ENCODE results near the gene PLCL1.
A peak's percentile ranks its signal among the peaks of the same experiment; 100 is the strongest.

DNA sequence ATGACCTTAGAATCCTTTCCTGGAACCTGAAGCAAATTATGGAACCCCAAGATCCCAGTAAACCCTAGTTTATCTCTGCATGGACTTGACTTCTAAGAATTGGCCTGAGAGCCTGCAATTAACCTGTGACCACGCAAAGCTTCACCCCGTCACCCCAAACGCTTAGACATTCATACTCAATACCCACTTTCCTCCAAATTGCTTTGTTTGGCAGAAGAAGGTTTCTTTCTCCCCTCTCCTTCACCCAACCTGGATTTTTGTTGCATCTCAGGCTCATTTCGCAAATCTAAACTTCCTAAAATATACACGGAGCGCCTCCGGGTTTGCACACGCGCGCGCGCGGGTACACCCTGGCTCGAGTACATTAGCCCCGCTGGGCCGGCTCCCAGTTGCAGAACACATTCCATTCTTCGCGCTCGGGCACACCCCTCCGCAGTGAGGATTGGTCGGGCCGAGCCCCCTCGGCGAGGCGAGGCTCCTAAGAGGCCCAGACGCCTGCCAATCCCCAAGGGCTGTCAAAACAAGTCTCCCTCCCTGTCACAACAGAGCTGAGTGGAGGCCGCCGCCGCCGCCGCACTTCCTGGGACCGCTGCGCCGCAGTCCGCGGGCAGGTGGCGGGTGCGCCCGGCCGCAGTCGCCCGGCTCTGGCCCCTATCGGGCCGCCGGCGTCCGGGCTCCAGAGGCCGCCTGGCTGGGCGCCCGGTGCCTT, at the start of gene PLCL1:
- TF ChIP-seq, protein P1, sequence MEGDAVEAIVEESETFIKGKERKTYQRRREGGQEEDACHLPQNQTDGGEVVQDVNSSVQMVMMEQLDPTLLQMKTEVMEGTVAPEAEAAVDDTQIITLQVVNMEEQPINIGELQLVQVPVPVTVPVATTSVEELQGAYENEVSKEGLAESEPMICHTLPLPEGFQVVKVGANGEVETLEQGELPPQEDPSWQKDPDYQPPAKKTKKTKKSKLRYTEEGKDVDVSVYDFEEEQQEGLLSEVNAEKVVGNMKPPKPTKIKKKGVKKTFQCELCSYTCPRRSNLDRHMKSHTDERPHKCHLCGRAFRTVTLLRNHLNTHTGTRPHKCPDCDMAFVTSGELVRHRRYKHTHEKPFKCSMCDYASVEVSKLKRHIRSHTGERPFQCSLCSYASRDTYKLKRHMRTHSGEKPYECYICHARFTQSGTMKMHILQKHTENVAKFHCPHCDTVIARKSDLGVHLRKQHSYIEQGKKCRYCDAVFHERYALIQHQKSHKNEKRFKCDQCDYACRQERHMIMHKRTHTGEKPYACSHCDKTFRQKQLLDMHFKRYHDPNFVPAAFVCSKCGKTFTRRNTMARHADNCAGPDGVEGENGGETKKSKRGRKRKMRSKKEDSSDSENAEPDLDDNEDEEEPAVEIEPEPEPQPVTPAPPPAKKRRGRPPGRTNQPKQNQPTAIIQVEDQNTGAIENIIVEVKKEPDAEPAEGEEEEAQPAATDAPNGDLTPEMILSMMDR (IDR thresholded peaks at IDR 0.05): peak in 1 of 6 experiments; percentile 5
- peak in 3 of 4 donors; percentile 14 to 73 (median 48) for TF ChIP-seq POLR2A (IDR thresholded peaks at IDR 0.05)

Data from esophagus squamous epithelium (tissue), 4 donors.